HG02759 (cell line): Measurements from ENCODE around the gene ENKUR.

Experiments
- ATAC-seq: cut with Tn5 transposase; IDR thresholded peaks from one replicate; pipeline ENCODE4 v1.9.1; 2021; ENCODE audit warnings: mild to moderate bottlenecking, moderate library complexity; ENCODE audit not compliant: unreplicated experiment

ENKUR gene

DNA sequence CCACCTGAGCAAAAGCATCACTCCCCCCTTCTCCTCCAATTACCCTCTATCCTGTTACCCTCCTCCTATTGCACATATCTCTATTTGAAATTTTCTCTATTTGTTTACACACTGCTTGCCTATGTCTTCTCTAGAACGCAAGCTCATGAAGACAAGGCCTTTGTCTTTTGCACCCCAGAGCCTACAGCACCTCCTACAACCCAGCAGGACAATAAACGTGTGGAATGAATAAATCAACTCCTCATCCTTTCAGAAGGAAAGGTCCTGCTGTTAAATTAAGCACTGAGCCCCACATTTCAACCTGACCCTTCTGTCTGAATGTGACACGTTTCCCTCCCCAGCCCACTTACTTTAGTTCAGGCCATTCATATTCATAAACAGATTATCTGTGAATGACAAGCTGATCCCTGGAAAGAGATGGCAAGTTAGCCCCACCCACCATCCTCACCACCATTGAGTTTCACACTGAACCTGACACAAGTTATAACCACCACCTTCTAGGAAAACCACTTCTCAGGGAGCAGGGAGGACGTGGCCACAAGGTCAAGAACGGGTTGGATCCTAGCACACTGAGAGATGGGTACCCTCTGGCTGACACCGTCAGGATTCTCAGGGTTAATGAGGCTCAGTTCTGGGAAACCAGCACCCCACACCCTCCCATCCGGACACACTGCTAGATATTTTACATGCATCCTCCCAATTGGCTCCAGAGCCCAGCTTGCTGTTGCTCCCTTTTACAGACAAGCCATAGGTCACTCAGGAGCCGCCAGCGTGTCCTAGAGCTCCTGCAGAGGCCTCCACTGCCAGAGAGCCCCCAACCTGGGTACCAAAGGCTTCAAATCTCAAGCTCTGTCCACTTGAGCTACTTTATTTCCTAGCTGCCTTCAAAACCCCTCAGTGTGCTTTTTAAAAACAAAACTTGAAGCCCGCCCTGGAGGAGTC, 64.5 kb downstream of the ENKUR start:
- ATAC-seq = peak; percentile 14

DNA sequence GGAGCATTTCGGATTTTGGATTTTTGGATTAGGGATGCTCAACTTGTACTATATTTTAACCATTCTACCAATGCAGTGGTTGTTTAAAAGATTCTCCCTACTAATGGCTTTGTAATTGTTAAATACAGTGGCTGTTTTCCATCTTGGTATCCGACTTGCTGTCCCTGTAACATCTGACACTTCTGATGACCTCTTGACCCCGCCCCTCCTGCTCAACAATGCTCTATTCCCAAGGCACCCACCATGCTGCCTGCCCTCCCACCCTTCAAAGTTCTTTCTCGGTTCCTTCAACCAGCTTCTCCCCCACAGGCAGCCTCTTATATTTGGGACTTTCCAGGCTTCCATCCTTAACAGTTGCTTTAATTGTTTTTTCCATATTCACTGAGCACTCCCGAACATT, 65.5 kb downstream of the ENKUR start:
- no peak for ATAC-seq

DNA sequence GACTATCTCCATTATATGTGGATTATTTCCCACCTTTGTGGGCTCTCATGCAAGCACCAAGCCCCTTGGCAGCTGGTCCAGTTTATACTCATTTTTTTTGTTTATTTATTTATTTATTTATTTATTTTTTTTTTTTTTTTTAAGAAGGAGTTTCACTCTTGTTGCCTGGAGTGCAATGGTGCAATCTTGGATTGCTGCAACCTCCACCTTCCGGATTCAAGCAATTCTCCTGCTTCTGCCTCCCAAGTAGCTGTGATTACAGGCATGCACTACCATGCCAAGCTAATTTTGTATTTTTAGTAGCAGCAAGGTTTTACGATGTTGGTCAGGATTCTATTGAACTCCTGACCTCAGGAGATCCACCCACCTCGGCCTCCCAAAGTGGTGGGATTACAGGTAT, 66.3 kb downstream of the ENKUR start:
- ATAC-seq = no peak

DNA sequence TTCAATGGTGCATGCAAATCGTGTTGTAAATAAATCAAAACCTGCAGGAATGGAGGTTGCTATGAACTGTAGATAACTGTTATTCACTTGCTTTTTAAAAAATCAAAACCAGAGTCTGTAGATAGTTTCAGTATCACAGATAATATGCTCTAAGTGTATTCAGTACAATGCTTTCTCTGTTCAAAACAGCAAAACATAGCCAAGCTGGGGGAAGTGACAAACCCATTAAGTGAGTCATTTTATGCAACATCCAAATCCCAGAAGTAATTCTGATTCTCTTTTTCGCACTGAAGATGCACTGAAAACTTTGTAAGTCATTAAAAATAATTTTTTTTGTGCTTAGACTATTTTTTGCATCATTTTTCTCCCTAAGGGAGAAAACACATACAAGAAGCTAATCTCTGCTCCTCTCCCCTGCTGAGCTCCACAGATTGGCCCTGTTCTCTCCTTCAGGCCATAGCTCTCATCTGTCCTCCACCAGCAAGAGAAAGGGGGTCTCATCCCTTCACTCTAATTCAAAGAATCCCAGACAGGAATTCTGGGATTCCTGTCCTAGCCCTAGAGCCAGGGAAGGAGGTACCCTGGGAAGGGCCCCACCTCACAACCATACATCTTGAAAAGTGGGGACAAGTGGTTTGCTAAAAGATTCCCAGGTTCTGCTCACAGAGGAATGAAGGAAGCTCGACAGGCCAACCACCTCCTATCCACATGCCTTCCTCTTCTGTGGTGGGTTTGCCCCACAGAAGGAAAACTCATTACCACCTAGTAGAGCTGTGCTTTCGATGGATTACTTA, 68.5 kb downstream of the ENKUR start:
- peak; percentile 64 for ATAC-seq

DNA sequence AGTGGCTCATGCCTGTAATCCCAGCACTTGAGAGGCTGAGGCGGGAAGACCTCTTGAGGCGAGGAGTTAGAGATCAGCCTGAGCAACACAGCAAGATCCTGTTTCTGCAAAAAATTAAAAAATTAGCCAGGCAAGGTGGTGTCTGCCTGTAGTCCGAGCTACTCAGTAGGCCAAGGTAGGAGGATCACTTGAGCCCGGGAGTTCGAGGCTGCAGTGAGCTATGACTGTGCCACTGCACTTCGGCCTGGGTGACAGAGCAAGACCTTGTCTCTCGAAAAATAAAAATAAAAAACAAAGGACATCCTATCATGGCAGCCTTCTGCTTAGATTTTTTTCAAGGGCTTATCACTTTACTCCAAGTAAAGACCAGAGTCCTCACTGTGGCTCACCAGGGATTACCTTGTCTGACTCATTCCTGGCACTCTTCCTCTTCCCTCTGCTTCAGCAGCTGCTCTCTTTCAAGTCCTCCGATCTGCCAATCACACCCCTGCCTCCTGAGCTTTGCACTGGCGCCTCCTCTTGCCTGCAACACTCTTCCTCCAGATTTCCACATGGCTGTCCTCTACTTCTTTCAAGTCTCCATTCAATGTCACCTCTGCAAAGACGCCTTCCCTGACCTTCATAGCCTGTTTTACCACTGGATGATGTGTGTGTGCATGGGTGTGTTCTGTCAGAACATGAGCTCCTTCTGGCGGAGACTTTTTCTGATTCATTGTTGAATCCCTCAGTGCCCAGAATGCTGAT, 71.3 kb downstream of the ENKUR start:
- no peak for ATAC-seq

DNA sequence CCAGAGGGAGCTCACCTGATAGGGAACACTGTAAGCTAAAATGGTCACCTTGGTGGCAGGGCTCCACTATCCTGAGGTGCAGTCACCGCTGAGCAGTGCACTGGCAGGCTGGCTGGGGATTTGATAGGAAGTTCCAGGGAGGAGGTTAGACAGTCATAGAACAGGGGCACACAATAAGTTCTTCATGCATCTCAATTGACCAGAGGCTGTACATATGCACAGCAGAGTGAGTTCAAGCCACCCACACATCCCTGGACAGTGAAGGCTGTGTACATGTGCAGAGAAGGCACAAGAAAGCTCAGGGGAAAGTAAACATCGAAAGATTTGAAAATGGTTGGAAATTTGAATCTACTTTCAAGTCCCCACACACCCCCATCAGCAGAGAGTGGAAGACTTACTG, 77.4 kb downstream of the ENKUR start:
- ATAC-seq = no peak

DNA sequence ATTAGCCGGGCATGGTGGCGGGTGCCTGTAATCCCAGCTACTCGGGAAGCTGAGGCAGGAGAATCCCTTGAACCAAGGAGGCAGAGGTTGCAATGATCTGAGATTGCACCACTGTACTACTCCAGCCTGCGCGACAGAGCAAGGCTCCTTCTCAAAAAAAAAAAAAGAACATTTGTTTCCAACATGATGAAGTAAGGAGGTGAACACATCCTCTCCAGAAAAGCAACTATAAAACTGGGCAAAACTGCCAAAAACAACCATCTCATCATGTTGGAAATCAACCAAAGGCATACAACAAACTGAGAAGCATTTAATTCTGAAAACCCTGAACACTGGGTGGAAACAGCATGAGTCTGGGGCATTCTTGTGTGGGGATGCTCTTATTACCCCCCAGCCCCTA, 77.9 kb downstream of the ENKUR start:
- no peak for ATAC-seq

DNA sequence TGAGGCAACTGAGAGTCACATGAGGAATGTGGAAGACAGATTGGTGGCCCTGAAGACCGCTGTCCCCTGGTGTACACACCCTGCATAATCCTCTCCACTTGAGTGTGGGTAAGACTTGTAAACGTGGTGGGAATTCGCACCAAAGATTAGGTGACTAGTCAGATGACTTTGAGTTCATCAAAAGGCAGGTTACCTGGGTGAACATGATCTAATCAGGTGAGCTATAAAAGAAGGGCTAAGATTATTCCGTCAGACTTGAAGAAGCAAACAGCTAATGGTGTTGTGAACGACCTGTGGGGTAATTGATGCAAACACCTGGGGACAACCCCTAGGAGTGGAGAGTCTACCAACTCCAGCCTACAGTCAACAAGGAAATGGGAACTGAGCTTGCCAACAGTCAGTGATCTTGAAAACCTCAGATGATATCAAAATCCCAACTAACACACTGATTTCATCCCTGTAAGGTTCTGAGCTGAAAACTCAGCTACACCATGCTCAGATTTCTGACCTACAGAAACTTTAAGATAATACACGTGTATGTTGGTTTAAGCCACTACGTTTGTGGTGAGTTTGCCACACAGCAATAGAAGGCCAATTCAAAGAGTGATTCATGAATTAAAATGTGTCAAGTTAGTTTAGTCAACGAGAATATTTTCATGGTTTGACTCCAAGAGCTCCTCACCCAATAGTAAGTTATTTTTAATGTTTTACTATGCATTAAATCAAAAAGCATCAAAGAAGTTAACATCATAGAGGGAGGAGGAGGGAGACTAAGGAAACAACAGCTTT, 80.3 kb downstream of the ENKUR start:
- no peak for ATAC-seq
